Calu3 (cell line): ENCODE data around the gene IL17RC. TPM values are rescaled to one million over a fixed set of nuclear protein-coding genes. Genes with fewer than 3 reads are reported as not detected.
A peak's percentile ranks its signal among the peaks of the same experiment; 100 is the strongest.

Source experiments
- BruUV-seq: library from RNA; stranded (reverse); fragments of 400-500 nt; replicated peaks from 2 replicates; lab custom pipeline; 2021; lab: Mats Ljungman, UMichigan
- CTCF ChIA-PET: fragments of 300-600 bp; sonication (Branson Sonifier 250); formaldehyde crosslinking; loops from one replicate; lab custom pipeline; 2022; ENCODE audit warnings: antibody characterized with exemption; lab: Charles Lee
- DNase-seq: peaks from one replicate; pipeline ENCODE4 v3.0.0; 2022
- H3K27ac Mint-ChIP-seq: one replicate; pipeline ENCODE4 v1.8.0; 2022; ENCODE audit warnings: mixed read lengths; ENCODE audit not compliant: unreplicated experiment
- H3K27me3 Mint-ChIP-seq: one replicate; pipeline ENCODE4 v1.8.0; 2022; ENCODE audit warnings: mixed read lengths; ENCODE audit not compliant: unreplicated experiment
- H3K36me3 Mint-ChIP-seq: one replicate; pipeline ENCODE4 v1.8.0; 2022; ENCODE audit warnings: mild to moderate bottlenecking, moderate library complexity, mixed read lengths; ENCODE audit not compliant: insufficient read depth, unreplicated experiment
- H3K4me1 Mint-ChIP-seq: one replicate; pipeline ENCODE4 v1.8.0; 2022; ENCODE audit warnings: mild to moderate bottlenecking, low read depth, mixed read lengths; ENCODE audit not compliant: unreplicated experiment
- H3K4me3 Mint-ChIP-seq: one replicate; pipeline ENCODE4 v1.8.0; 2022; ENCODE audit warnings: mild to moderate bottlenecking, low read depth, moderate library complexity, mixed read lengths; ENCODE audit not compliant: unreplicated experiment
- H3K9me3 Mint-ChIP-seq: one replicate; pipeline ENCODE4 v1.8.0; 2022; ENCODE audit warnings: low read depth, mixed read lengths; ENCODE audit not compliant: unreplicated experiment
- intact Hi-C: fragments of 100-400 bp; cut with micrococcal nuclease; formaldehyde crosslinking; loops from one replicate; pipeline ENCODE4 v1.10.0; 2022; ENCODE audit not compliant: unreplicated experiment
- total RNA-seq: library from RNA; stranded (reverse); gene quantifications from 2 replicates; pipeline ENCODE4 v1.2.3, GENCODE V29; 2022
- TF ChIP-seq, protein P1 (sequence below): fragments of 200-600 bp; IDR thresholded peaks from one replicate; pipeline ENCODE4 v1.8.0; 2022; ENCODE audit warnings: antibody characterized with exemption; ENCODE audit not compliant: unreplicated experiment

The IL17RC gene
- total RNA-seq, 1 experiment from 2014 or later: 19.1 TPM

DNA sequence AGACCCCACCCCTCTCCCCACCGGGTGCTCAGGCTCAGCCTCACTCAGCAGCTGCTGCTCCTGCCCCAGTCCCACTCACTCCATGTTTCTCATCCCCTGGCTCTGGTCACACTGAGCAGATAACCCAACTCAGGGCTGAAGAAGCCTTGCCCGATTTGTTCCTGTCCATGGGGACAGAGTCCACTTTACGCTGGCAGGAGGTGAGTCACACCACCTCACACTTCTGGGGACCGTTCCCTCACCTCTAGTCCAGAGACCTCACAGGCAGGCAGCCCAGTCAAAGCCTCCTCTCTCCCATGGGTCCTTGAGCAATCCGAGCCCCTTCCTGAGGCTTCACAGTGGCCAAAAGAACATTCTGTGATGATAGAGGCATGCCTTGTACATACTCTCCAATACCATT is 38.2 kb upstream of the IL17RC start:
- Mint-ChIP-seq H3K27ac (no peak overlapping the region), H3K36me3 (peaks cover 5% of the 10 kb centered on the region), H3K4me3 (no peak overlapping the region), H3K9me3 (no peaks in the 10 kb centered on the region), H3K27me3 (no peaks in the 10 kb centered on the region), H3K4me1 (peaks cover 25% of the 10 kb centered on the region)
- CTCF ChIA-PET: interaction anchor here (0.6 to 1.4 kb wide), 3 partner anchors 13 to 235 kb away, joined by 3 to 10 read pairs (median 3); no protein-coding TSS in a partner anchor
- TF ChIP-seq, protein P1, sequence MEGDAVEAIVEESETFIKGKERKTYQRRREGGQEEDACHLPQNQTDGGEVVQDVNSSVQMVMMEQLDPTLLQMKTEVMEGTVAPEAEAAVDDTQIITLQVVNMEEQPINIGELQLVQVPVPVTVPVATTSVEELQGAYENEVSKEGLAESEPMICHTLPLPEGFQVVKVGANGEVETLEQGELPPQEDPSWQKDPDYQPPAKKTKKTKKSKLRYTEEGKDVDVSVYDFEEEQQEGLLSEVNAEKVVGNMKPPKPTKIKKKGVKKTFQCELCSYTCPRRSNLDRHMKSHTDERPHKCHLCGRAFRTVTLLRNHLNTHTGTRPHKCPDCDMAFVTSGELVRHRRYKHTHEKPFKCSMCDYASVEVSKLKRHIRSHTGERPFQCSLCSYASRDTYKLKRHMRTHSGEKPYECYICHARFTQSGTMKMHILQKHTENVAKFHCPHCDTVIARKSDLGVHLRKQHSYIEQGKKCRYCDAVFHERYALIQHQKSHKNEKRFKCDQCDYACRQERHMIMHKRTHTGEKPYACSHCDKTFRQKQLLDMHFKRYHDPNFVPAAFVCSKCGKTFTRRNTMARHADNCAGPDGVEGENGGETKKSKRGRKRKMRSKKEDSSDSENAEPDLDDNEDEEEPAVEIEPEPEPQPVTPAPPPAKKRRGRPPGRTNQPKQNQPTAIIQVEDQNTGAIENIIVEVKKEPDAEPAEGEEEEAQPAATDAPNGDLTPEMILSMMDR: no peak
- BruUV-seq: no TSS peak
- intact Hi-C loops: no loop called here
- peak; percentile 72 for DNase-seq

DNA sequence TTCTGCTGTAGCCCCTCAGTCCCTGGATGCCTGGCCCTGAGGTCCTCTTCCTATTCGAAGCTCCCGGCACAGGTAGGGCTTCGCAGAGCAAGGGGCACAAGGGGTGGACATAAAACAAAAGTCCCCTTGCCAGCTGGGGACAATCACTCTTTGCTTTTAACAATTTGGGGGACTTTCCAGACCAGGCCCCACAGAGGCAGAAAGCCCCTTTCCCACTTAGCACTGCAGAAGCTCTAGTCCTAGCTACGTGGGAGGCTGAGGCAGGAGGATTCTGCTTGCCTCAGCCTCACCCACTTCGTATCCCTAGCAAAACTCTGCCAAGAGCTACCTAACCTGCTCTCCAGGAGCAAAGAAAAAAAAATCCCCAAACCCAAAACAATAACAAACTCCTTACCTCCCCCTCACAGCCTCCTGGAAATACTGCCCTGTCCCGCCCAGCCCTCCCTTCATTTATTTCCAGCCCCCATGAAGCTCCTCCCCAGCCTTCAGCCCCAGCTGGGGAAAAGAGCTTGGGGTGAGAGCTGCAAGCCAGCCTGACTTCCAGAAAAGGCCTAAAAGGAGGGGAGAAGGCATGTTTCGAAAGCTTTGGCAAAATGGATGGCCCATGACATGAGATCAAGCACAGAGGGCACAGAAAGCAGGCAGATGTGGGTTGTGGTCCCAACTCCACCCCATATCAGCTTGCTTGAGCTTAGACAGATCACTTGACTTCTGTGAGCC is 36.9 kb upstream of the IL17RC start, which contains the start of gene CIDEC:
Gene CIDEC, minus strand, starts transcription at position 424 of the 720 bp plus-strand sequence. CDS start 1,767 bp downstream, outside the sequence.
- BruUV-seq: no TSS peak
- Mint-ChIP-seq H3K27ac (peak within 1 kb of the TSS; percentile 58), H3K4me3 (no peak within 1 kb of the TSS), H3K27me3 (no peaks in the 10 kb centered on the region), H3K4me1 (peaks cover 37% of the 10 kb centered on the region), H3K36me3 (peaks cover 5% of the 10 kb centered on the region), H3K9me3 (no peaks in the 10 kb centered on the region)
- intact Hi-C loops: no loop called here
- CTCF ChIA-PET: interaction anchor here (0.6 kb wide), 1 partner anchor 15 kb away, joined by 3 read pairs; no protein-coding TSS in a partner anchor
- no peak for DNase-seq
- TF ChIP-seq, protein P1: no peak

DNA sequence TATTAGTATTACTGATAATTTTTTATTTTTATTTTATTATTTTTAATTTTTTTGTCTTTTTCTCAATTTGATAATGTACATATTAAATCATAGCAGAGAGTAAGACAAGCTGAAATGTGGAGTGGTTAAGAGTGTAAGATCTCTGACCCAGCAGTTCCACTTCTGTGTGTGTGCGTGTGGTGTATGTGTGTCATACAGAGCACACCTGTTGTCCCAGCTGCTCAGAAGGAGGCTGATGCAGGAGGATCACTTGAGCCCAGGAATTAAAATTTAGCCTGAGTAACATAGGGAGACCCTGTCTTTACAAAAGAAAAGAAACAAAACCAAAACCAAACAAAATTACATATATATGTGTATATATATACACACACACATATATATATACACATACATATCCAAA is 35.5 kb upstream of the IL17RC start:
- Mint-ChIP-seq H3K27ac (no peak overlapping the region), H3K4me1 (peaks cover 37% of the 10 kb centered on the region), H3K9me3 (no peaks in the 10 kb centered on the region), H3K4me3 (no peak overlapping the region), H3K27me3 (no peaks in the 10 kb centered on the region), H3K36me3 (peaks cover 5% of the 10 kb centered on the region)
- intact Hi-C loops: no loop called here
- DNase-seq: no peak
- CTCF ChIA-PET: no interaction called here
- TF ChIP-seq, protein P1: no peak
- no TSS peak for BruUV-seq

DNA sequence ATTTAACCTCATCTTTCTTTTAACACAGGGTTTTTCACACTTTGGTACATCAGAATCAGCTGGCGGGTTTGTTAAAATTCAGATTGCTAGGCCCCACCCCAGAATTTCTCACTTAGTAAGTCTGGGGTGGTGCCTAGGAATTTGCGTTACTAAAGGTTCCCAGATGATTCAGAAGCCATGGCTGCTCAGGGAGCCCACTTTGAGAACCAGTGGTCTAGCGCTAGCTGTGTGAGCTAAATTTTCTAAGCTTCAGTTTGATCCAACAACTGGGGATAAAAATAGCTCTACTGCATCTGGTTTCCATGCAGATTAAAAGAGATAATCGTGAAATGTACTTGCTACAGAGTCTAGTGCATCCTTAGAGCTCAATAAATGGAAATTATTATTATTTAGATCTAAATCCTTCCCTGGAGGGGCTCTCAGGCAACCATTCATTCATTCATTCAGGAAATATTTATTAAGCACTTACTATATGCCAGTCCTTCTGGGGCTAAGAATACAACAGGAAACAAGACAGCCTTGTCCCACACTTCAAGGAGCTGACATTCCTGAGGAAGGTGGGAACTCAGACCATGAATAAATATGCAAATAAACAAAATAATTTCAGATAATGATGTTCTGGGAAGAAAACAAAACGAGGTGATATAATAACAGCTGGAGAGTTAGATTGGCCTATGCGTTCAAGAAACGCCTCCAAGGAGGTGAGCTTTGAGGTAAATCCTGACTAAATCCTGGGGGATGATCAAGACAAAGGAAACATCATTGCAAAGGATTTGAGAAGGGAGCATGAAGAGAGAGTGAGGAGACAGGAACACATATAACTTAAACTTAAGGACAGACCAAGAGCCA is 33.0 kb upstream of the IL17RC start:
- intact Hi-C loops: no loop called here
- no peak overlapping the region for H3K4me3 Mint-ChIP-seq
- BruUV-seq: no TSS peak
- CTCF ChIA-PET: interaction anchor here (0.5 to 1.2 kb wide), 5 partner anchors 14 to 617 kb away, joined by 3 to 8 read pairs (median 3); no protein-coding TSS in a partner anchor
- H3K27ac Mint-ChIP-seq: peak overlapping the region; percentile 66
- no peak for DNase-seq
- no peaks in the 10 kb centered on the region for H3K9me3 Mint-ChIP-seq
- H3K27me3 Mint-ChIP-seq: no peaks in the 10 kb centered on the region
- H3K4me1 Mint-ChIP-seq: peaks cover 30% of the 10 kb centered on the region
- TF ChIP-seq, protein P1: no peak
- H3K36me3 Mint-ChIP-seq: peaks cover 5% of the 10 kb centered on the region
